ENCODE measurements around the gene ARL15.

GRCh38 chr5:54021431-54022164, 288.8 kb downstream of the ARL15 start:
- TF ChIP-seq CTCF (conservative IDR thresholded peaks at IDR 0.05 in 1 of 2, IDR thresholded peaks at IDR 0.05 in 1 of 2; ENCODE audit: extremely low read depth in 1 of 2, insufficient read depth in 1 of 2, low read depth in 1 of 2, low read length in 2 of 2) (no peak), EZH2 (IDR thresholded peaks at IDR 0.05; ENCODE audit: borderline replicate concordance, low read length) (no peak)
